ENCODE data around the gene EFCAB12.
A peak's percentile ranks its signal among the peaks of the same experiment; 100 is the strongest.

Gene EFCAB12

GRCh38 chr3:129429602-129430001 is 1.2 kb upstream of the EFCAB12 start:
- H3K9me3 ChIP-seq (ENCODE audit: control insufficient read depth in 1 of 2, low read length in 2 of 2), result no peaks in the 10 kb centered on the region
- no peak overlapping the region for H3K4me3 ChIP-seq (ENCODE audit: low read depth in 1 of 2, low read length in 2 of 2)
- peaks cover 0 to 10% of the 10 kb centered on the region in 2 donors for H3K4me1 ChIP-seq (ENCODE audit: control insufficient read depth in 1 of 2, insufficient read depth in 2 of 2, low read length in 2 of 2)
- H3K36me3 ChIP-seq (ENCODE audit: control insufficient read depth in 1 of 2, insufficient read depth in 2 of 2, low read length in 2 of 2), result peaks cover 24 to 33% of the 10 kb centered on the region in 2 donors
- H3K27me3 ChIP-seq (ENCODE audit: low read depth, low read length), result no peaks in the 10 kb centered on the region
- H3K27ac ChIP-seq (ENCODE audit: low read length), result no peak overlapping the region

GRCh38 chr3:129429080-129429451 is 630 bp upstream of the EFCAB12 start:
- H3K9me3 ChIP-seq (ENCODE audit: control insufficient read depth in 1 of 2, low read length in 2 of 2), result no peaks in the 10 kb centered on the region
- H3K27me3 ChIP-seq (ENCODE audit: low read depth, low read length), result no peaks in the 10 kb centered on the region
- peak overlapping the region; percentile 40 for H3K27ac ChIP-seq (ENCODE audit: low read length)
- H3K4me3 ChIP-seq (ENCODE audit: low read depth in 1 of 2, low read length in 2 of 2), result peak overlapping the region; percentile 86 to 88
- H3K4me1 ChIP-seq (ENCODE audit: control insufficient read depth in 1 of 2, insufficient read depth in 2 of 2, low read length in 2 of 2), result peaks cover 0 to 10% of the 10 kb centered on the region in 2 donors
- peaks cover 24 to 30% of the 10 kb centered on the region in 2 donors for H3K36me3 ChIP-seq (ENCODE audit: control insufficient read depth in 1 of 2, insufficient read depth in 2 of 2, low read length in 2 of 2)

- peak overlapping the region; percentile 86 to 88 for H3K4me3 ChIP-seq (ENCODE audit: low read depth in 1 of 2, low read length in 2 of 2)
- no peaks in the 10 kb centered on the region for H3K27me3 ChIP-seq (ENCODE audit: low read depth, low read length)
- H3K36me3 ChIP-seq (ENCODE audit: control insufficient read depth in 1 of 2, insufficient read depth in 2 of 2, low read length in 2 of 2), result peaks cover 15 to 19% of the 10 kb centered on the region in 2 donors
- peaks cover 0 to 10% of the 10 kb centered on the region in 2 donors for H3K4me1 ChIP-seq (ENCODE audit: control insufficient read depth in 1 of 2, insufficient read depth in 2 of 2, low read length in 2 of 2)
- no peak overlapping the region for H3K27ac ChIP-seq (ENCODE audit: low read length)
- no peaks in the 10 kb centered on the region for H3K9me3 ChIP-seq (ENCODE audit: control insufficient read depth in 1 of 2, low read length in 2 of 2)
These were observed 445 bp downstream of the EFCAB12 start for GRCh38 chr3:129428007-129428375.

GRCh38 chr3:129425619-129426018 is 2.8 kb downstream of the EFCAB12 start:
- Histone ChIP-seq H3K36me3 (ENCODE audit: control insufficient read depth in 1 of 2, insufficient read depth in 2 of 2, low read length in 2 of 2) (no peaks in the 10 kb centered on the region), H3K9me3 (ENCODE audit: control insufficient read depth in 1 of 2, low read length in 2 of 2) (no peaks in the 10 kb centered on the region), H3K4me3 (ENCODE audit: low read depth in 1 of 2, low read length in 2 of 2) (no peak overlapping the region), H3K27me3 (ENCODE audit: low read depth, low read length) (no peaks in the 10 kb centered on the region), H3K27ac (ENCODE audit: low read length) (no peak overlapping the region), H3K4me1 (ENCODE audit: control insufficient read depth in 1 of 2, insufficient read depth in 2 of 2, low read length in 2 of 2) (peaks cover 0 to 10% of the 10 kb centered on the region in 2 donors)

- no peaks in the 10 kb centered on the region for H3K27me3 ChIP-seq (ENCODE audit: low read depth, low read length)
- H3K27ac ChIP-seq (ENCODE audit: low read length), result no peak overlapping the region
These were observed 3.2 kb downstream of the EFCAB12 start for GRCh38 chr3:129425213-129425612.

GRCh38 chr3:129424185-129424841 is 4.1 kb downstream of the EFCAB12 start:
- Histone ChIP-seq H3K36me3 (ENCODE audit: control insufficient read depth in 1 of 2, insufficient read depth in 2 of 2, low read length in 2 of 2) (no peaks in the 10 kb centered on the region), H3K4me1 (ENCODE audit: control insufficient read depth in 1 of 2, insufficient read depth in 2 of 2, low read length in 2 of 2) (peaks cover 0 to 10% of the 10 kb centered on the region in 2 donors), H3K9me3 (ENCODE audit: control insufficient read depth in 1 of 2, low read length in 2 of 2) (no peaks in the 10 kb centered on the region), H3K27ac (ENCODE audit: low read length) (no peak overlapping the region), H3K27me3 (ENCODE audit: low read depth, low read length) (no peaks in the 10 kb centered on the region), H3K4me3 (ENCODE audit: low read depth in 1 of 2, low read length in 2 of 2) (no peak overlapping the region)

More at GRCh38 chr3:129425213-129425612, 3.2 kb downstream of the EFCAB12 start:
- H3K4me1 ChIP-seq (ENCODE audit: control insufficient read depth in 1 of 2, insufficient read depth in 2 of 2, low read length in 2 of 2), result peaks cover 0 to 10% of the 10 kb centered on the region in 2 donors
- H3K36me3 ChIP-seq (ENCODE audit: control insufficient read depth in 1 of 2, insufficient read depth in 2 of 2, low read length in 2 of 2), result no peaks in the 10 kb centered on the region
- no peak overlapping the region for H3K4me3 ChIP-seq (ENCODE audit: low read depth in 1 of 2, low read length in 2 of 2)
- H3K9me3 ChIP-seq (ENCODE audit: control insufficient read depth in 1 of 2, low read length in 2 of 2), result no peaks in the 10 kb centered on the region

GRCh38 chr3:129422897-129423296 is 5.5 kb downstream of the EFCAB12 start:
- Histone ChIP-seq H3K27ac (ENCODE audit: low read length) (no peak overlapping the region), H3K36me3 (ENCODE audit: control insufficient read depth in 1 of 2, insufficient read depth in 2 of 2, low read length in 2 of 2) (no peaks in the 10 kb centered on the region), H3K27me3 (ENCODE audit: low read depth, low read length) (no peaks in the 10 kb centered on the region), H3K4me1 (ENCODE audit: control insufficient read depth in 1 of 2, insufficient read depth in 2 of 2, low read length in 2 of 2) (peaks cover 0 to 5% of the 10 kb centered on the region in 2 donors), H3K9me3 (ENCODE audit: control insufficient read depth in 1 of 2, low read length in 2 of 2) (no peaks in the 10 kb centered on the region), H3K4me3 (ENCODE audit: low read depth in 1 of 2, low read length in 2 of 2) (no peak overlapping the region)

GRCh38 chr3:129421988-129422745 is 6.3 kb downstream of the EFCAB12 start:
- Histone ChIP-seq H3K4me3 (ENCODE audit: low read depth in 1 of 2, low read length in 2 of 2) (no peak overlapping the region), H3K27ac (ENCODE audit: low read length) (no peak overlapping the region), H3K36me3 (ENCODE audit: control insufficient read depth in 1 of 2, insufficient read depth in 2 of 2, low read length in 2 of 2) (no peaks in the 10 kb centered on the region), H3K27me3 (ENCODE audit: low read depth, low read length) (no peaks in the 10 kb centered on the region), H3K4me1 (ENCODE audit: control insufficient read depth in 1 of 2, insufficient read depth in 2 of 2, low read length in 2 of 2) (no peaks in the 10 kb centered on the region), H3K9me3 (ENCODE audit: control insufficient read depth in 1 of 2, low read length in 2 of 2) (no peaks in the 10 kb centered on the region)

GRCh38 chr3:129421236-129421883 is 7.1 kb downstream of the EFCAB12 start:
- H3K27ac ChIP-seq (ENCODE audit: low read length), result no peak overlapping the region
- H3K4me3 ChIP-seq (ENCODE audit: low read depth in 1 of 2, low read length in 2 of 2), result no peak overlapping the region
- H3K4me1 ChIP-seq (ENCODE audit: control insufficient read depth in 1 of 2, insufficient read depth in 2 of 2, low read length in 2 of 2), result no peaks in the 10 kb centered on the region
- H3K9me3 ChIP-seq (ENCODE audit: control insufficient read depth in 1 of 2, low read length in 2 of 2), result no peaks in the 10 kb centered on the region
- no peaks in the 10 kb centered on the region for H3K27me3 ChIP-seq (ENCODE audit: low read depth, low read length)
- H3K36me3 ChIP-seq (ENCODE audit: control insufficient read depth in 1 of 2, insufficient read depth in 2 of 2, low read length in 2 of 2), result no peaks in the 10 kb centered on the region

GRCh38 chr3:129419476-129419875 is 9.0 kb downstream of the EFCAB12 start:
- Histone ChIP-seq H3K27ac (ENCODE audit: low read length) (no peak overlapping the region), H3K9me3 (ENCODE audit: control insufficient read depth in 1 of 2, low read length in 2 of 2) (no peaks in the 10 kb centered on the region), H3K4me3 (ENCODE audit: low read depth in 1 of 2, low read length in 2 of 2) (no peak overlapping the region), H3K4me1 (ENCODE audit: control insufficient read depth in 1 of 2, insufficient read depth in 2 of 2, low read length in 2 of 2) (no peaks in the 10 kb centered on the region), H3K36me3 (ENCODE audit: control insufficient read depth in 1 of 2, insufficient read depth in 2 of 2, low read length in 2 of 2) (no peaks in the 10 kb centered on the region), H3K27me3 (ENCODE audit: low read depth, low read length) (no peaks in the 10 kb centered on the region)
